Activated CD4-positive, alpha-beta memory T cell treated with anti-CD3 and anti-CD28 coated beads for 36 hours (primary cell): ENCODE results near the gene GPR42. TPM values are rescaled to one million over a fixed set of nuclear protein-coding genes. Genes with fewer than 3 reads are reported as not detected.

ENCODE experiments used
- CTCF ChIA-PET: fragments of 350-600 bp; sonication (Branson Sonifier 250); formaldehyde crosslinking; loops from one replicate; lab custom pipeline; 2021; ENCODE audit warnings: antibody characterized with exemption, inconsistent platforms; lab: Charles Lee
- POLR2A ChIA-PET: fragments of 350-600 bp; sonication (Branson Sonifier 250); formaldehyde crosslinking; loops from one replicate; lab custom pipeline; 2021; ENCODE audit warnings: antibody characterized with exemption; lab: Charles Lee
- DNase-seq: peaks from one replicate; pipeline ENCODE4 v3.0.0-alpha.2; 2020
- H3K27ac Mint-ChIP-seq: one replicate; pipeline ENCODE4 v1.8.0; 2021; ENCODE audit warnings: mixed read lengths
- H3K27me3 Mint-ChIP-seq: one replicate; pipeline ENCODE4 v1.8.0; 2021; ENCODE audit warnings: mixed read lengths
- H3K36me3 Mint-ChIP-seq: one replicate; pipeline ENCODE4 v1.8.0; 2021; ENCODE audit warnings: mixed read lengths
- H3K4me1 Mint-ChIP-seq: one replicate; pipeline ENCODE4 v1.8.0; 2021; ENCODE audit warnings: low read depth, mixed read lengths
- H3K4me3 Mint-ChIP-seq: one replicate; pipeline ENCODE4 v1.8.0; 2021; ENCODE audit warnings: mild to moderate bottlenecking, mixed read lengths
- H3K9me3 Mint-ChIP-seq: one replicate; pipeline ENCODE4 v1.8.0; 2021; ENCODE audit warnings: mixed read lengths
- intact Hi-C: fragments of 100-400 bp; cut with micrococcal nuclease; formaldehyde crosslinking; loops from one replicate; pipeline ENCODE4 v1.15.1; 2023
- microRNA-seq: library from miRNA; unstranded; fragments of <30 nt; microRNA quantifications from one replicate; pipeline ENCODE4 v1.2.0, GENCODE V29; 2022; ENCODE audit warnings: borderline number of aligned reads, borderline microRNAs expressed, borderline replicate concordance
- total RNA-seq, 2 experiments: library from RNA; stranded (reverse); gene quantifications; one replicate each; pipeline ENCODE4 v1.2.3, GENCODE V29; 2021

Gene GPR42
- total RNA-seq, 2 experiments from 2014 or later = 0.17 TPM; not detected in 1

DNA sequence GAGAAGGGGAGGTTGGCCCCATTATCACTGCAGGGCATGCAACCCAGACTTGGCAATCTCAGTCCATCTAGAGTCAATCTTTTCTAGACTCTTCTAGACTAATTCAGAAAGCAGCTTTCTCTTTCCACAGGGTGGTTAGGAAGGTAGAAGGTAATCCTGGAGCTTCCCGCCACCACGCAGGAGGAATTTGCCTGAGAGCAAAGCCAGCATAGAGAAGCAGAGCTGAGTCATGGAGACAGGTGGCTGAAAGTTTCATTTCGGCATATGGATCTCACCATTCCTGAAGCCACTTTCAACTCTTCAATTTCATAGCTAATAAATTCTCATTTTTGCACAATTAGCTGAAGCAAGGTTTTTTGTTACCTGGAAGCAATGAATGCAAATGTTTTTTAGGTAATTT is 48.2 kb downstream of the GPR42 start:
- Mint-ChIP-seq H3K27ac (no peak overlapping the region), H3K36me3 (no peaks in the 10 kb centered on the region), H3K4me1 (no peaks in the 10 kb centered on the region), H3K9me3 (no peaks in the 10 kb centered on the region), H3K27me3 (peaks cover 20% of the 10 kb centered on the region), H3K4me3 (no peak overlapping the region)
- no peak for DNase-seq
- ChIA-PET POLR2A (no interaction called here), CTCF (interaction anchor here (0.9 kb wide), 1 partner anchor 76 kb away, joined by 3 read pairs; no protein-coding TSS in a partner anchor)
- intact Hi-C loops = no loop called here

DNA sequence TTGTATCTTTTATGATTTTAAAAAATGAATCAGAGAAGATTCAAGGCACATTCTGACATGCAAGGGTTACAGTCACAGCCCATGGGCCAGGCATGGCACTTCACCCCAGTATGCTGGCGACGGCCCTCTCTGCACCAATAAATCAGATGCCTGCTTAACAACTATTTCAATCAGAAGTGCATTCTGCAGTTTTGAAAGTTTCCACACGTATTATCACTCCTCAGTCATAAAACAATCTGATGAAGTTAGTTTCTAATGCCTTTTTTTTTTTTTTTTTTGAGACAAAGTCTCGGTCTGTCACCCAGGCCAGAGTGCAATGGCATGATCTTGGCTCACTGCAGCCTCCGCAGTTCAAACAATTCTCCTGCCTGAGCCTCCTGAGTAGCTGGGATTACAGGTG is 48.9 kb downstream of the GPR42 start:
- Mint-ChIP-seq H3K9me3 (no peaks in the 10 kb centered on the region), H3K27ac (no peak overlapping the region), H3K27me3 (peaks cover 20% of the 10 kb centered on the region), H3K36me3 (no peaks in the 10 kb centered on the region), H3K4me1 (no peaks in the 10 kb centered on the region), H3K4me3 (no peak overlapping the region)
- POLR2A ChIA-PET = no interaction called here
- DNase-seq = no peak
- intact Hi-C loops = no loop called here
- CTCF ChIA-PET = no interaction called here

DNA sequence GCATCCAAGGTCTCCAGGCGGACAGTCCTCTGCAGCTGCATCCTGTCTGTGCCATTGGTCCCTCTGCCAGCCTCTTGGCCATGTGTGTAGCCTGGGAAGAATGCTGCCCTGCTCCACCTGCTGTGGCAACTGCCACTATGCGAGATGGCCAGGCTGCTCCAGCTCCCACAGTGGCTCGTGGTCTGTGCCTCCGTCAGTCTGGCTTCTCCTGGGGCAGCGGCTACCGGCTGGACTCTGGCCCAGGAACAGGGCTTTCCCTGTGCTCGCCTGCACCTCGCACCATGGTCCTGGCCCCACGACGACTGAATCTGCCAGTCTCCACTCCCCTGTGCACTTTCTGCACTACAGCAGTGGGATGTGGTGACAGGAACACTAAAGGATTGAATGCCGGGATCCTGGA is 50.5 kb downstream of the GPR42 start:
- no peaks in the 10 kb centered on the region for H3K36me3 Mint-ChIP-seq
- H3K27me3 Mint-ChIP-seq = peaks cover 13% of the 10 kb centered on the region
- no peak for DNase-seq
- H3K4me3 Mint-ChIP-seq = no peak overlapping the region
- ChIA-PET POLR2A (no interaction called here), CTCF (interaction anchor here (0.9 kb wide), 1 partner anchor 47 kb away, joined by 5 read pairs; no protein-coding TSS in a partner anchor)
- no peaks in the 10 kb centered on the region for H3K4me1 Mint-ChIP-seq
- no peaks in the 10 kb centered on the region for H3K9me3 Mint-ChIP-seq
- intact Hi-C loops = no loop called here
- no peak overlapping the region for H3K27ac Mint-ChIP-seq

Small RNAs within 50 kb of the gene (microRNA-seq; reads per million reads assigned to microRNA genes)
- not detected for gene MIR5196

Other genes starting within 250 kb of the GPR42 start
- under 1 TPM; 0.50 to 0.51 TPM for gene LGI4, start 236.0 kb upstream of the GPR42 start, total RNA-seq
- 1 to 10 TPM; 2.3 to 2.8 TPM for gene FXYD1, start 232.2 kb upstream of the GPR42 start, total RNA-seq
- gene FXYD7, start 227.8 kb upstream of the GPR42 start, total RNA-seq = under 1 TPM; 0.77 to 0.93 TPM
- gene FXYD5, start 216.3 kb upstream of the GPR42 start, total RNA-seq = 100 to 1,000 TPM; 334 to 360 TPM
- gene FAM187B, start 142.3 kb upstream of the GPR42 start, total RNA-seq = under 1 TPM in 1 of 2 experiments, not detected in 1; 0.19 TPM
- 10 to 100 TPM; 25.4 to 28.7 TPM for gene LSR, start 122.1 kb upstream of the GPR42 start, total RNA-seq
- 100 to 1,000 TPM; 117 to 121 TPM for gene USF2, start 102.1 kb upstream of the GPR42 start, total RNA-seq
- gene HAMP, start 88.5 kb upstream of the GPR42 start, total RNA-seq = not detected
- gene MAG, start 78.9 kb upstream of the GPR42 start, total RNA-seq = under 1 TPM; 0.43 to 0.44 TPM
- 1 to 10 TPM in 1 of 2 experiments, under 1 TPM in 1; 0.75 to 1.2 TPM for gene CD22, start 41.9 kb upstream of the GPR42 start, total RNA-seq
- under 1 TPM in 1 of 2 experiments, not detected in 1; 0.12 TPM for gene FFAR1, start 23.2 kb upstream of the GPR42 start, total RNA-seq
- 1 to 10 TPM; 1.1 TPM for gene FFAR3, start 12.6 kb upstream of the GPR42 start, total RNA-seq
- gene FFAR2, start 77.2 kb downstream of the GPR42 start, total RNA-seq = not detected
- gene KRTDAP, start 119.4 kb downstream of the GPR42 start, total RNA-seq = not detected
- 1 to 10 TPM; 2.1 to 2.4 TPM for gene DMKN, start 142.6 kb downstream of the GPR42 start, total RNA-seq
- under 1 TPM in 1 of 2 experiments, not detected in 1; 0.10 TPM for gene SBSN, start 157.2 kb downstream of the GPR42 start, total RNA-seq
- not detected for gene GAPDHS, start 162.4 kb downstream of the GPR42 start, total RNA-seq
- gene TMEM147, start 174.6 kb downstream of the GPR42 start, total RNA-seq = 10 to 100 TPM; 73.5 to 81.9 TPM
- not detected for gene ATP4A, start 192.6 kb downstream of the GPR42 start, total RNA-seq
- not detected for gene PMIS2, start 215.1 kb downstream of the GPR42 start, total RNA-seq
- 10 to 100 TPM; 36.6 to 43.1 TPM for gene HAUS5, start 241.7 kb downstream of the GPR42 start, total RNA-seq